ELF-1 (cell line): ENCODE results near the gene GXYLT2.

ENCODE experiments used
- DNase-seq: peaks from one replicate; pipeline ENCODE4 v3.0.0-alpha.2; 2016; ENCODE audit warnings: low read depth, low spot score

GXYLT2 gene

GRCh38 chr3:72887705-72888545, at the start of gene GXYLT2:
Gene GXYLT2 (plus strand): TSS chr3:72888046. CDS start chr3:72888234, 188 bp downstream.
- peak; percentile 79 for DNase-seq

DNA sequence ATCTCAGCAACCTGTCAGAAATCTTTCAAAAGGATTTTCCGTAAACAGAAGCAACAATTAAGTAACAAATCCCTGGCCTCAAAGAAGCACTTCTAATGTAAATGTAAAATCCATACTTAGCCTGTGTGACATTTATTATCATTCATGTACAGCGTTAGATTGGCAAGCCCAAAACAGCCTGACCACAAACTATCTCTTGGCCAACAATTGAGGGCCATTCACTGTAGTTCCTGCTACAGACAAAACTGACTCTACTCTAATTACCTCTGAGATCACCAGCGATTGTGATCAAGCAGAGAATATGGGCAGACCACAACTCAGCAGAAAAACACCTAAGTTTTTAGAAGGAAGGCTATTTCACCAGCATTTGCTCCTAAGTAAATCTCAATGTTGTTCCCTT, 48.8 kb upstream of the GXYLT2 start:
- DNase-seq: no peak

- no peak for DNase-seq
These were observed 43.3 kb upstream of the GXYLT2 start for GRCh38 chr3:72844436-72844993.

GRCh38 chr3:72846166-72846565, 41.7 kb upstream of the GXYLT2 start:
- DNase-seq: no peak

DNA sequence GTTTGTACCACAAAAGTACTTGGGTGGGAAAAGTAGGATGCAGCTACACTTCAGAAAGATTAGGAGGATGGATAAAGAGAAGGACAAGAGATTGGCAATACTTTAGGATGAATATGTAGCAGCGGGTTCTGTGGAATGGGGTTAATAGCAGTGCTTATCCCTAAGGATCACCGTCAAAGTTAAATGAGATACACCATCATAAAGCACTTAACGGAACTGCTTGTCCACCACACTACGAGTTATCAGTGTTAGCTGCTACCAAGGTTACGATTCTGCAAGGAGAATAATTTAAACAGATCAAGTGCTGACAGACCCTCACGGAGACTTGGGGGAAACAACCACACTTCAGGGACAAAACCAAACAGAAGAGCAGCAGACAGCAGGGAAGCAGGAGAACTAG, 40.6 kb upstream of the GXYLT2 start:
- DNase-seq: no peak

DNA sequence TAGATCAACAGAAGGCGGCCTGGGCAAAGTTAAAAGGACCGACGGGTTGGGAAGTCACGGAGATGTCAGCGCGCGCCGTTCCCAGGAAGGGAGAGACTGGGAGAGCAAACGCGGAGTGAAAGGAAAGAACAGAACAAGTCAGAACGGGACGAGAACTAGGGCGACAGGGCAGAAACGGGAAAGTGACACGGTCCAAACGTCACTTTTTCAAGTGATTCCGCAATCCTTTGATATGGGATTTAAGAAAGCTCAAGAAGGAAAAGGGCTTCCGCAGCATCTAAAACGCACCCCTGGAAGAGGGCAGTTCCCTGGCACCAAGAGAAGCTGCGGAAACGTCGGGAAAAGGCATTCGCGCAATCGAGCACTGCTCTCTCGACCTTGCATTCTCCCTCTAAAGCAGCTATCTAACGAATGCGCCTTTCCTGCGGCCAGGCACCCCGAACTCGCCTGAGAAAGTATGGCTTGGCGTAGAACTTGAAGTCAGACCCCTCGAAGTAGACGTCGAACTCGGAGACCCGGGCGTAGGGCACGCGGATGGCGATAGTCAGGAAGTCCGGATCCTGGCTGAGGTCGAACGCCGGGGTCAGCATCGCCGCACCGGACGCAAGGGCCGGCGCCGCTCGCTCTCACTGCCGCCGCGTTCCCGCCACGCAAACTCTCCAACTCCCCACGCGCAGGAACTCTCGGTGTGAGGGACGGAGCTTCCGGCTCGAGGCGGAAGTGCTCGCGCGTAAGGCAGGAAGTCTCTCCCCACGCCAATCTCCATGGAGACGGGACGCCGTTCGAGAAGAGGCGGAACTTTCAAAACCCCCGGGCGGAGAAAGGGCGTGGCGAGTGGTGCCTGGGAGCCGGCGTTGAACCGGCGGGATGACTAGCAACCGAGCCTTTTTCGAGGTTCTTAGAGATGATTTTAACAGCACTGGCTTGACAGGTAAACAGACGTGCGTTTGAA, 39.8 kb upstream of the GXYLT2 start, which contains the start of gene SHQ1:
Gene SHQ1, minus strand, starts transcription at position 695 of the 952 bp plus-strand sequence. Its CDS starts 105 bp downstream, at position 590.
- peak; percentile 95 for DNase-seq

- no peak for DNase-seq
These were observed 39.2 kb upstream of the GXYLT2 start for GRCh38 chr3:72848703-72849081.

DNA sequence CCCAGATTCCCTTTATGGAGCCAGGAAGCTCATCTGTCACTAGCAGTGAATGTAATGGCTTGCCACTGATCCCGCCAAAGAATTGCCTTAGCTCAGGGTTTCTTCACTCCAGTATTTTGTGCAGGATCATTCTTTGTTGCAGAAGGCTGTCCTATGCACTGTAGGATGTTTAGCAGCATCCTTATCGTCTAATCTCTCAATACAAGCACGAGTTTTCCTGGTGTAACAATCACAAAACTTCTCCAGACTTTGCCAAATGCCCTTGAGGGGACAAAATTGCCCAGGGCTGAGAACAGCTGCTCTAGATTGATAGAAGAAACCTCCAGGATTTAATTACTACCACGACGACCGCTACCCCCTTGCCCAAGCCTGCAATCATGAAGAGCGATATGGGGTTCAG, 32.8 kb upstream of the GXYLT2 start:
- DNase-seq: no peak

DNA sequence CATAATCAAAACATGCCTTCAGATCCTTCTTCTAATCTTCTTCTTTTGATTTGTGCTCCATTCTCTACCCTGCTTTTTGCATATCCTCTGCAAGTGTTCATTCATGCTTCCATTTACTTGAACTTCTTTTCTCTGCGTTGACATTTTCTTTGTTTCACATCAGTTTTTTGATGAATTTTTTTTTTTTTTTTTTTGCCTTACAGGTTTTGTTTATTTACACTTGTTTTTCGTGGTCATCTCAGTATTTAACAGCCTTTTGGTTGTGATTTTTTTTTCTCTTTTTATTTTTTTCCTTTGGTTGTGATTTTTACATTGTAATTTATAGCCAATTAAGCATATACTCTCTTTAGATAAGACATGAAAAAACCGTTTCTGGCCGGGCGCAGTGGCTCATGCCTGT, 27.8 kb upstream of the GXYLT2 start:
- no peak for DNase-seq

DNA sequence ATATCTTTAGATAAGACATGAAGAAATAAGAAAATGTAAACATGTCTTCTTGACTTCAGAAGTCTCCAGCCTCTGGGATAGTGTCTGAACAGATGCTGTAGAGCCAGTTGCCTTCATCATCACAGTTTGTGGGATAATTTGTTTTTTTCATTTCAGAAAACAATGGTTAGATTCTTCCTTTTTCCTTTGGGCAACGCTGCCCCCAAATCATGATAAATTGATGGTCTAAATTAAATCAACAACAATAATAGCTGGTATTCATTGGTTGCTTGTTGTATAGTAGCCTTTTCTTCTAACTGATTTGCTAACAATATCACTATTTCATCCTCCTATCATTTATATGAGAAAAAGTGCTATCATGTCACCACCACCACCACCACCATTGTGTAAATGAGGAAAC, 27.0 kb upstream of the GXYLT2 start:
- no peak for DNase-seq

DNA sequence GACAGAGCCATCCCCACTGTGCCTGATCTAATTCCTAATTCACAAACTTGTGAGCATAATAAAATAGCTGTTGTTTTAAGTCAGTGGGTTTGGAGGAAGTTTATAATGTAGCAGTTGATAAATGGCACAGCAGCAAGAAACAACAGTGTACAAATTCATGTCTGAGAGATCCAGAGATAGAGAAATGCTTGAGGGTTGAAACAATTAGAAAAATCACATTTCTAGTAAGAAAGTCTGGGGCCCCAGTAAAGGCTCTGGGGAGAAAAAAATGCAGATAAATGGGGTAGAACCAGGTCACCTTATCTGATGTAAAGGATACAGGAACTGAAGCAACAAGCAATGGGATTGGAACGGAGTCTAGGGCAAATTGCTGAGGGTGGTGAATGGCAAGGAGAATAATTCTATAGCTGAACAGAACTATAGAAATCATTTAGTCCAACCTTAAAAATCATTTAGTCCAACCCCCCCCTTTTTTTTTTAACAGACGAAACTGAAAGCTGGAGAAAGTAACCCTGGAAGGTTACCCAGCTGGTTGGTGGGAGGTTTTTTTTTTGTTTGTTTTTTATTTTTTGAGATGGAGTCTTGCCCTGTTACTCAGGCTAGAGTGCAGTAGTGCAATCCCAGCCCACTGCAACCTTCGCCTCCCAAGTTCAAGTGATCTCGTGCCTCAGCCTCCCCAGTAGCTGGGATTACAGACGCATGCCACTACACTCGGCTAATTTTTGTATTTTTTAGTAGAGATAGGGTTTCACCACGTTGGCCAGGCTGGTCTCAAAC, 25.3 kb upstream of the GXYLT2 start:
- no peak for DNase-seq

GRCh38 chr3:72872183-72872582, 15.7 kb upstream of the GXYLT2 start:
- no peak for DNase-seq

DNA sequence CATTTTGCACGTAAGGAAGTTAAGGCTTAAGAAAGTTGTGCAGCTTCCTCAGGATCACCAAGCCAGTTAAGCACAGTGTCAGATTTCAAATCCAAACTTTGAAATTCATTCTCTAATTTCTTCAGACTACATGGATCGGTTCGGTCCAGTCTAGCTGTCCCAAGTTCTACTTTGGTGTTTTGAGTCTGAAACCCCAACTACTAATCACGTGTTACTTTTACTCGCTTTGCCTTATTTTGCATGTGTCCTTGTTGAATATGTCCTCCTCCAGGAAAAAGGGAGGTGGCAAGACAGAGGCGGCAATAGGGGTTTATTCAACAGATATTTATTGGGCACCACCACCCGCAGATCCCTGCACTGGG, 522 bp upstream of the GXYLT2 start:
- DNase-seq: peak; percentile 18

DNA sequence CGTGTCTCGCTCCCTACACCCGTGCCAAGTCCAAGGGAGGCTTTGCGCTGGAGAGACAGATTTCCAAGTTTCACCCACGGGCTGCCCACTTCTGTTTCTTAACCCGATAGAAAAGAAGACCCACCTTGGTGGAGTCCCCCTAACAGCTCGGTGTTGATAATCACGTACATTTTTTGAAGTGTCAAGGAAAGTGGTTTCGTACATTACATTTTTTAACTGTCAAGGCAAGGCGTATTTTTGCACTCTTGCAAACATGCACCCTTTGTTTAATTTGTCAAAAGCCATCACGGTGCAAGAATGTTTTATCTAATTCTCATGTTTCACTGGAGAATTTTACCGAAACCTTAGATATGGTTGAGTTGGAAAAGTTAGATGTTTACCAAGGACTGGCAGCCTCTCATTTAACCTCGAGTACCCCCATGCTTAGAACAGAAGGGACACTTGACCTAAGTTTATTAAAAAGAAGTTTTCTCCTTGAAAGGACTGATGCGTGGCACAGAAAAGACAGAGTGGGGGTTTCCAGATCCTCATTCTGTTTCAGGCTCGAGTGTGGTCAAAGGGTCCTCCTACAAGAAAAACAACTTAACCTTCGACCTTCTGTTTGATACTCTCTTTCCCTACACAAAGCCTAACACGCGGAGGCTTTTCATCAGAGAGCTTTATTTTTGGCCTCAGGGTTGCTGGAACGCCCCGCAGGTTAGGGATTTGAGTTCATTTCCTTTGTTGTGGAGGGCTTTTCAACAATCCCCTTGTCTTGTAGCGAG, 882 bp downstream of the GXYLT2 start:
- DNase-seq: peak; percentile 91

DNA sequence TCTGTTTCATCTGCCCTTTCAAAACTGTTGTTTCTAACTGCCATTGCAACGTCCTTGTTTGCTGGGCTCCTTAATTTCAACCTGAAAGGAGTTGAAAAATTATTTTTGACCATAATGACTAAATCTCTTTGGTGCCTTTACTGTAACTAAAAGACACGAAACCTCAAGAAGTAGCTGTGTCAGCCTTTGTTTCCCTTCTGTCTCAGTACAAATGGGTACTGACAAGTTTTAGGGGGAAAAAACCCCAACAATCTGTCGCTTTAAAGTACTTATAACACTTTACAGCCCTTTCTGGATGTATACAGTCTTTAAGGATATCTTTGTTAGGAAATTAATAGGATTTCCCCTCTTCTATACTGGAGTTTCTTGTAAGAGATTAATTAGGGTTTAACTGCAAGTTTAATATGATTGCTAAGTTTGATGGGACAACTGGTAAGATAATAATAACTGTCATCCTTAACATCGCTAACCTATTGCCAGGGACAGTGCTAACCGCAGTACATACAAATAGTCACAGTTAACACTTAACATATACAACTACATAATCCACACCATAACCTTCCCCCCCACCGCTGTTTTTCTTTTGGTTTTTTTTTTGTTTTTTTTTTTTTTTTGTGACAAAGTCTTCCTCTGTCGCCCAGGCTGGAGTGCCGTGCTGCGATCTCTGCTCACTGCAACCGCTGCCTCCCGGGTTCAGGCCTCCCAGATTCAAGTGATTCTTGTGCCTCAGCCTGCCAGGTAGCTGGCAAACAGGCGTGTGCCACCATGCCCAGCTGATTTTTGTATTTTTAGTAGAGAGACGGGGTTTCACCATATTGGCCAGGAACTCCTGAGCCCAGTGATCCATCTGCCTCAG, 1.7 kb downstream of the GXYLT2 start:
- no peak for DNase-seq

DNA sequence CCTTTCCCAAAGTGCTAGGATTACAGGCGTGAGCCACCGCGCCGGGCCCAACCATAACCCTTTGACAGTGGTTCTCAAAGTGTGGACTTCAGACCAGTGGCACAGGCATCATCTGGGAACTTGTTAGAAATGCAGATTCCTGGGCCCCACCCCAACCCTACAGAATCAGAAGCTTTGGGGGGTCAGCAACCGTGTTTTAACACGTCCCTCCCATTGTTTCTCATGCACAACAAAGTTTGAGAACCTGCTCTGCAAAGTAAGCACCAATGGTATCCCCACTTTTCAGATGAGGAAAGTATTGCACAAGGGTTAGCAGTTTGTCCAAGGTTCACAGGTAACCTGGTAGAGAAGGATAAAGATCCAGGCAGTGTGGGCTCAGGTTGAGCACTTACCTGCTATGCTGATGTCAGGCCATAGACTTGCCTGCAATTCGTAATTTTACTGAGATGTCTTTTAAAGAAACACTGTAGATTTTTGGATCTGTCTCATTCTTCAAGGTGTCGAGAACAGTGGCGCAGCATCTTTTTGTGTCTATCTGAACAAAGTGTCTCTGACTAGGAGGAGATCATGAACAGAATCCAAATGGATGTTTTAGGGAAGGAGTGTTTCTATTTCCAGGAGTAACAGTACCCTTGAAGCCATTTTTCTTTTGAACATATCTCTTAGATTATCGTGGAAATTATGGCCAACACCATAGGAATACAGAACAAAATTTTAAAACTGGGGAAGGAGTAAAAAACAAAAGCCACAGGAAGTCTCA, 2.5 kb downstream of the GXYLT2 start:
- no peak for DNase-seq

DNA sequence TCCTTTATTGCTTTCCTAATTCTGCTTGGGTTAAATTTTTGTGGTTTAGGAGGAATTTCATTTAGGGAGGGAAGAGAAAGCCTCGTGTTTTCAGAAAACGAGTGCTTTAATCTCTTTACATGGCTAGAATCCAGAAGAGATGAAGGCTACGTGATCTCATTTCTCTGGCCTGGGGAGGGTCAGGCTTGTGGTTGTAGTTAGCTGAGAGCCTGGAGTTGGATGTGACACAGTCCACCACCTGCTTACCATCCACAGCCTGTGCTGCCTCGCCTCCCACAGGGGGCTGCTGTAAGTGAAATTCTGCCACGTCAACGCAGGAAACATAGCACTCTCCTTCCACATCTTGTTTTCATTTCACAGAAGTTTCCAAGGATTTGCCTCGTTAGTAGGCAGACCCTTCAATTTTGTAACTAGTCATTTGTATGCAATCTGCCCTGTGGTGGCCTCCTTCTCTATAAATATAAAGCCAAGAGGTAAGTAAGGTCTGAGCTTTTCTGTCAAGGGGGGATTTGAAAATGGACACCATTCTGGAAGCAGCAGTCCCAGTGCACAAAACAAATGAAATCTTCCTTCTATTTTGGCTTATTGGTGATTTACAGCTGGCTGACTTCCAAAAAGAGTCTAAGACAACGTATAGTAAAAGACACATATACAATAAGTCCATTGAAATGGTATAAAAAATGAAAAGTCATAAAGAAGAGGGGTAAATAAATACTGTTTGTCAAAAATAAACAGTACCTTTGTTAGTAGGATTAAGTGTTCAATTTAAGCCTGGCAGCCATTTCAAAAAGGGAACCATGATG, 3.4 kb downstream of the GXYLT2 start:
- DNase-seq: peak; percentile 29
